HCT116 (cell line): ENCODE data around the gene KANSL1. TPM values are rescaled to one million over a fixed set of nuclear protein-coding genes. Genes with fewer than 3 reads are reported as not detected.

Source experiments
- ATAC-seq: fragments of 200-7000 bp; cut with Tn5 transposase; 2 replicates; pipeline ENCODE4 v1.9.1; 2020; ENCODE audit warnings: mild to moderate bottlenecking, moderate library complexity
- BruUV-seq: library from RNA; stranded (reverse); fragments of 400-500 nt; replicated peaks from 2 replicates; lab custom pipeline; 2021; lab: Mats Ljungman, UMichigan
- CTCF ChIA-PET: fragments of 300-600 bp; sonication (Branson Sonifier 250); formaldehyde crosslinking; loops from one replicate; lab custom pipeline; 2021; ENCODE audit warnings: antibody characterized with exemption; lab: Charles Lee
- POLR2A ChIA-PET: fragments of 300-600, 350-600 bp; sonication (Branson Sonifier 250); formaldehyde crosslinking; loops from one replicate; lab custom pipeline; 2021; ENCODE audit warnings: antibody characterized with exemption; lab: Charles Lee
- RAD21 ChIA-PET, 2 experiments: fragments of 300-600 bp; sonication (Branson Sonifier 250); formaldehyde crosslinking; loops; one replicate each; lab custom pipeline; 2023; ENCODE audit warnings: low total read pairs in 2 of 2; ENCODE audit not compliant: uncharacterized antibody in 2 of 2, unreplicated experiment in 2 of 2, low non-redundant PET in 1 of 2; lab: Charles Lee
- DNase-seq: peaks from one replicate; pipeline ENCODE4 v3.0.0-alpha.2; 2010; ENCODE audit warnings: low read depth, low spot score
- H2AFZ ChIP-seq: fragments of 200-600 bp; shearing (Covaris generic), sonication (generic); 2 replicates; pipeline ENCODE4 v1.6.1; 2017; ENCODE audit warnings: low read depth, mixed run types, mixed read lengths, antibody characterized with exemption, low read length; ENCODE audit not compliant: poor library complexity, severe bottlenecking
- H3K27ac ChIP-seq: 2 replicates; pipeline ENCODE4 v1.5.1; 2012; ENCODE audit warnings: low read depth, low read length
- H3K27me3 ChIP-seq: fragments of 200-600 bp; sonication (generic); 2 replicates; pipeline ENCODE4 v1.6.1; 2016; ENCODE audit warnings: mixed run types, low read length, mixed read lengths; ENCODE audit not compliant: insufficient read depth
- H3K36me3 ChIP-seq, 2 experiments: fragments of 200-500 bp in 1 of 2; fragments of 200-600 bp in 1 of 2; sonication (Bioruptor generic) in 1 of 2; sonication (generic) in 1 of 2; 2 replicates each; pipeline versions ENCODE4 v1.5.1 to v1.6.1; 2014 to 2016; ENCODE audit warnings: low read length in 2 of 2, inconsistent platforms in 1 of 2, mixed read lengths in 1 of 2, mixed run types in 1 of 2; ENCODE audit not compliant: insufficient read depth in 2 of 2, control insufficient read depth in 1 of 2
- H3K4me1 ChIP-seq, 2 experiments: fragments of 200-600 bp in 1 of 2; sonication (generic) in 1 of 2; 2 replicates each; pipeline versions ENCODE4 v1.5.1 to v1.6.1; 2012 to 2017; ENCODE audit warnings: low read length in 2 of 2, inconsistent platforms in 1 of 2, mild to moderate bottlenecking in 1 of 2, mixed read lengths in 1 of 2, mixed run types in 1 of 2, moderate library complexity in 1 of 2; ENCODE audit not compliant: insufficient read depth in 2 of 2, control insufficient read depth in 1 of 2
- H3K4me2 ChIP-seq: fragments of 200-600 bp; sonication (generic); 2 replicates; pipeline ENCODE4 v1.6.1; 2017; ENCODE audit warnings: mixed run types, low read length, mixed read lengths
- H3K4me3 ChIP-seq, 2 experiments: fragments of 200-600 bp in 1 of 2; sonication (generic) in 1 of 2; replicated peaks in 1 of 2; 2 replicates each; pipeline ENCODE4 v1.5.1; 2011 to 2016; ENCODE audit warnings: low read length in 2 of 2, control low read depth in 1 of 2, low read depth in 1 of 2, mild to moderate bottlenecking in 1 of 2, mixed read lengths in 1 of 2, mixed run types in 1 of 2
- H3K79me2 ChIP-seq: fragments of 200-600 bp; sonication (generic); 2 replicates; pipeline ENCODE4 v1.6.1; 2017; ENCODE audit warnings: mild to moderate bottlenecking, mixed run types, low read length, moderate library complexity, mixed read lengths; ENCODE audit not compliant: insufficient read depth
- H3K9ac ChIP-seq: fragments of 200-600 bp; sonication (generic); 2 replicates; pipeline ENCODE4 v1.6.1; 2016; ENCODE audit warnings: low read length, mixed read lengths
- H3K9me2 ChIP-seq: fragments of 200-600 bp; sonication (generic), shearing (Covaris generic); 2 replicates; pipeline ENCODE4 v1.6.1; 2017; ENCODE audit warnings: mixed run types, mild to moderate bottlenecking, moderate library complexity; ENCODE audit not compliant: insufficient read depth
- H3K9me3 ChIP-seq, 2 experiments: fragments of 200-500 bp in 1 of 2; fragments of 200-600 bp in 1 of 2; sonication (Bioruptor generic) in 1 of 2; sonication (generic) in 1 of 2; 2 replicates each; pipeline ENCODE4 v1.6.1; 2014 to 2017; ENCODE audit warnings: low read length in 2 of 2, mixed read lengths in 2 of 2, inconsistent platforms in 1 of 2, low read depth in 1 of 2, mild to moderate bottlenecking in 1 of 2, mixed run types in 1 of 2, moderate library complexity in 1 of 2; ENCODE audit not compliant: control insufficient read depth in 1 of 2, insufficient read depth in 1 of 2
- H4K20me1 ChIP-seq: fragments of 200-600 bp; sonication (generic), shearing (Covaris generic); 2 replicates; pipeline ENCODE4 v1.6.1; 2017; ENCODE audit warnings: mixed run types, mild to moderate bottlenecking, moderate library complexity; ENCODE audit not compliant: insufficient read depth
- CEBPB ChIP-seq: IDR thresholded peaks from 2 replicates; pipeline ENCODE4 v1.6.1; 2012; ENCODE audit warnings: low read depth
- CTCF ChIP-seq, 3 experiments: fragments of 200-600 bp in 1 of 3; sonication (generic) in 1 of 3; IDR thresholded peaks in 2 of 3; conservative IDR thresholded peaks in 1 of 3; 2 replicates each; pipeline ENCODE4 v1.5.1; 2012 to 2017; ENCODE audit warnings: low read depth in 2 of 3, low read length in 2 of 3, antibody characterized with exemption in 1 of 3, borderline replicate concordance in 1 of 3, control low read depth in 1 of 3, mild to moderate bottlenecking in 1 of 3, mixed read lengths in 1 of 3, mixed run types in 1 of 3, moderate library complexity in 1 of 3; ENCODE audit not compliant: insufficient read depth in 1 of 3
- EGR1 ChIP-seq: IDR thresholded peaks from 2 replicates; pipeline ENCODE4 v1.6.1; 2012; ENCODE audit warnings: low read depth
- ELF1 ChIP-seq: IDR thresholded peaks from 2 replicates; pipeline ENCODE4 v1.6.1; 2012; ENCODE audit warnings: low read depth, borderline replicate concordance
- EZH2phosphoT487 ChIP-seq: fragments of 200-600 bp; IDR thresholded peaks from 2 replicates; pipeline ENCODE4 v1.6.1; 2018; ENCODE audit warnings: antibody characterized with exemption, borderline replicate concordance
- JUND ChIP-seq: IDR thresholded peaks from 2 replicates; pipeline ENCODE4 v1.6.1; 2012
- POLR2AphosphoS5 ChIP-seq: IDR thresholded peaks from 2 replicates; pipeline ENCODE4 v1.6.1; 2011; ENCODE audit warnings: mild to moderate bottlenecking, low read depth, low read length, moderate library complexity
- REST ChIP-seq: IDR thresholded peaks from 2 replicates; pipeline ENCODE4 v1.6.1; 2012; ENCODE audit warnings: low read depth
- SP1 ChIP-seq: IDR thresholded peaks from 2 replicates; pipeline ENCODE4 v1.6.1; 2012; ENCODE audit warnings: low read depth
- TCF7L2 ChIP-seq: IDR thresholded peaks from 2 replicates; pipeline ENCODE4 v1.7.0; 2011; ENCODE audit warnings: borderline replicate concordance, inconsistent platforms; ENCODE audit not compliant: insufficient read depth, insufficient read length; ENCODE audit errors: extremely low read depth
- YY1 ChIP-seq: IDR thresholded peaks from 2 replicates; pipeline ENCODE4 v1.6.1; 2011; ENCODE audit warnings: low read length, low read depth, moderate library complexity, mild to moderate bottlenecking; ENCODE audit not compliant: insufficient replicate concordance; ENCODE audit errors: extremely low read depth
- intact Hi-C: fragments of 100-400 bp; cut with micrococcal nuclease; formaldehyde crosslinking; loops from 2 replicates; pipeline ENCODE4 v1.10.0; 2022
- total RNA-seq: library from RNA; stranded (reverse); gene quantifications from one replicate; pipeline ENCODE4 v1.2.1, GENCODE V29; 2021; ENCODE audit not compliant: unreplicated experiment
- TF ChIP-seq, protein P1 (sequence below): IDR thresholded peaks from 2 replicates; pipeline ENCODE4 v1.6.1; 2012

The KANSL1 gene
- total RNA-seq, 1 experiment from 2014 or later: 77.5 TPM

- POLR2A ChIA-PET: no interaction called here
- H3K27me3 ChIP-seq: no peaks in the 10 kb centered on the region
- H4K20me1 ChIP-seq: peaks cover 69% of the 10 kb centered on the region
- H3K4me2 ChIP-seq: no peak overlapping the region
- ATAC-seq (no peak), DNase-seq (no peak)
- no peak overlapping the region for H3K27ac ChIP-seq
- no peak overlapping the region for H3K9ac ChIP-seq
- peaks cover 98% of the 10 kb centered on the region for H3K79me2 ChIP-seq
- CTCF ChIA-PET: interaction anchor here (1.0 kb wide), 1 partner anchor 67 kb away, joined by 5 read pairs; no protein-coding TSS in a partner anchor
- no peaks in the 10 kb centered on the region for H3K36me3 ChIP-seq
- H3K4me1 ChIP-seq: no peaks in the 10 kb centered on the region
- TF ChIP-seq YY1 (no peak), POLR2AphosphoS5 (no peak), REST (no peak), CEBPB (no peak)
- H3K9me3 ChIP-seq: no peaks in the 10 kb centered on the region
- no peaks in the 10 kb centered on the region for H3K9me2 ChIP-seq
- RAD21 ChIA-PET: no interaction called here
- no peak overlapping the region for H2AFZ ChIP-seq
- intact Hi-C loops: no loop called here
- no peak overlapping the region for H3K4me3 ChIP-seq
- BruUV-seq: no TSS peak
These were observed 73.2 kb downstream of the KANSL1 start for GRCh38 chr17:46120078-46120477.

DNA sequence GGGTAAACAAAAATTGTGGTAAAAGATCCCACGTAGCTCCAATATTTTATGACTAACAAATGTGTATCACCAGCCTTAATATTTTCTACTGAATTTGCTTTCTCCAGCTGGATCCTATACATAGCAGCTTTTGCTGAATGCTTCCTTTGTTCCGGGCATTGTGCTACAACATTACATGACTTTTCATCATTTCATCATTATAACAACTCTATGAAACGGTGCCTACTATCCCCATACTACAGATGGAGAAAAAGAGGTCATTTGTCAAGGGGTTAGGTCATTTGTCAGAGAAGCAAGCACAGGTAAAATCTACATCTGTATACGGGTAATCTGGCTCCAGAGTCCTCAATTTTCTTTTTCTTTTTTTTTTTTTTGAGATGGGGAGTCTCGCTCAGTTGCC lies 74.3 kb downstream of the KANSL1 start:
- Histone ChIP-seq H3K9ac (no peak overlapping the region), H3K27ac (no peak overlapping the region), H3K9me2 (no peaks in the 10 kb centered on the region), H3K4me1 (no peaks in the 10 kb centered on the region), H4K20me1 (peaks cover 66% of the 10 kb centered on the region), H3K4me2 (no peak overlapping the region), H3K79me2 (peaks cover 100% of the 10 kb centered on the region), H3K9me3 (no peaks in the 10 kb centered on the region), H2AFZ (no peak overlapping the region), H3K4me3 (no peak overlapping the region), H3K36me3 (no peaks in the 10 kb centered on the region), H3K27me3 (no peaks in the 10 kb centered on the region)
- intact Hi-C loops: no loop called here
- ChIA-PET RAD21 (no interaction called here), POLR2A (no interaction called here), CTCF (interaction anchor here (1.0 kb wide), 1 partner anchor 68 kb away, joined by 5 read pairs; no protein-coding TSS in a partner anchor)
- BruUV-seq: no TSS peak
- DNase-seq (no peak), ATAC-seq (no peak)
- TF ChIP-seq, protein P1, sequence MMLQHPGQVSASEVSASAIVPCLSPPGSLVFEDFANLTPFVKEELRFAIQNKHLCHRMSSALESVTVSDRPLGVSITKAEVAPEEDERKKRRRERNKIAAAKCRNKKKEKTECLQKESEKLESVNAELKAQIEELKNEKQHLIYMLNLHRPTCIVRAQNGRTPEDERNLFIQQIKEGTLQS: no peak
- no peak for TF ChIP-seq ELF1
- no peak for TF ChIP-seq JUND
- TF ChIP-seq CTCF (IDR thresholded peaks at IDR 0.05 in 2 of 3, conservative IDR thresholded peaks at IDR 0.05 in 1 of 3; ENCODE audit: borderline replicate concordance in 1 of 3, insufficient read depth in 1 of 3, low read depth in 2 of 3, low read length in 2 of 3): no peak
- TF ChIP-seq TCF7L2: no peak
- TF ChIP-seq EZH2phosphoT487: no peak
- TF ChIP-seq EGR1: no peak
- TF ChIP-seq SP1: no peak
